T-helper 2 cell (primary cell): Measurements from ENCODE around the gene AAMDC.
"Not testable (repeated sequence)": the region's sequence is repeated elsewhere in the genome, so short reads cannot be mapped to it uniquely, and the experiment has no call there.

Experiments used
- DNase-seq, 5 experiments: peaks; one replicate each; pipeline versions ENCODE4 v3.0.0 to v3.0.0-alpha.2; 2012 to 2022

Gene AAMDC

GRCh38 chr11:77821349-77821851 lies 456 bp downstream of the AAMDC start:
- peak in 2 of 5 experiments; percentile 6 to 13 for DNase-seq

- not testable (repeated sequence) for DNase-seq
Measured at GRCh38 chr11:77822126-77822525, 1.2 kb downstream of the AAMDC start.

GRCh38 chr11:77823775-77824174 lies 2.8 kb downstream of the AAMDC start:
- no peak for DNase-seq

- DNase-seq, result no peak
Measured at GRCh38 chr11:77828926-77829325, 8.0 kb downstream of the AAMDC start.

- peak in 1 of 5 experiments; percentile 27 for DNase-seq
Measured at GRCh38 chr11:77833302-77833701, 12.4 kb downstream of the AAMDC start.

- no peak for DNase-seq
Measured at GRCh38 chr11:77842441-77843121, 21.6 kb downstream of the AAMDC start.

- not testable (repeated sequence) for DNase-seq
Measured at GRCh38 chr11:77843700-77844099, 22.8 kb downstream of the AAMDC start.

GRCh38 chr11:77851503-77851902 lies 30.6 kb downstream of the AAMDC start:
- no peak for DNase-seq

- no peak for DNase-seq
Measured at GRCh38 chr11:77854838-77855237, 33.9 kb downstream of the AAMDC start.

- not testable (repeated sequence) for DNase-seq
Measured at GRCh38 chr11:77857906-77858457, 37.0 kb downstream of the AAMDC start.

GRCh38 chr11:77861444-77861843 lies 40.5 kb downstream of the AAMDC start:
- DNase-seq, result not testable (repeated sequence)

GRCh38 chr11:77865805-77866204 lies 44.9 kb downstream of the AAMDC start:
- no peak for DNase-seq

GRCh38 chr11:77866336-77866735 lies 45.4 kb downstream of the AAMDC start:
- no peak for DNase-seq

- no peak for DNase-seq
Measured at GRCh38 chr11:77868744-77869143, 47.8 kb downstream of the AAMDC start.

- no peak for DNase-seq
Measured at GRCh38 chr11:77871855-77872254, 50.9 kb downstream of the AAMDC start.

- DNase-seq, result no peak
Measured at GRCh38 chr11:77873345-77873744, 52.4 kb downstream of the AAMDC start.

GRCh38 chr11:77874206-77874605 lies 53.3 kb downstream of the AAMDC start:
- no peak for DNase-seq

GRCh38 chr11:77876045-77876444 lies 55.1 kb downstream of the AAMDC start:
- DNase-seq, result no peak

- not testable (repeated sequence) for DNase-seq
Measured at GRCh38 chr11:77878247-77878646, 57.3 kb downstream of the AAMDC start.

- peak in 1 of 5 experiments; percentile 73 for DNase-seq
Measured at GRCh38 chr11:77879218-77879617, 58.3 kb downstream of the AAMDC start.

- DNase-seq, result no peak
Measured at GRCh38 chr11:77882396-77882795, 61.5 kb downstream of the AAMDC start.

- no peak for DNase-seq
Measured at GRCh38 chr11:77883775-77884174, 62.8 kb downstream of the AAMDC start.

- no peak for DNase-seq
Measured at GRCh38 chr11:77884186-77884828, 63.4 kb downstream of the AAMDC start.

- DNase-seq, result no peak
Measured at GRCh38 chr11:77884829-77885190, 63.9 kb downstream of the AAMDC start.
